Measurements from ENCODE around the gene KIF26A.

KIF26A gene

GRCh38 chr14:104101651-104102281 lies 36.6 kb upstream of the KIF26A start:
- no peak for DNase-seq (ENCODE audit: low spot score)

- no peak for DNase-seq (ENCODE audit: low spot score)
Measured at GRCh38 chr14:104102282-104102914, 36.0 kb upstream of the KIF26A start.

DNA sequence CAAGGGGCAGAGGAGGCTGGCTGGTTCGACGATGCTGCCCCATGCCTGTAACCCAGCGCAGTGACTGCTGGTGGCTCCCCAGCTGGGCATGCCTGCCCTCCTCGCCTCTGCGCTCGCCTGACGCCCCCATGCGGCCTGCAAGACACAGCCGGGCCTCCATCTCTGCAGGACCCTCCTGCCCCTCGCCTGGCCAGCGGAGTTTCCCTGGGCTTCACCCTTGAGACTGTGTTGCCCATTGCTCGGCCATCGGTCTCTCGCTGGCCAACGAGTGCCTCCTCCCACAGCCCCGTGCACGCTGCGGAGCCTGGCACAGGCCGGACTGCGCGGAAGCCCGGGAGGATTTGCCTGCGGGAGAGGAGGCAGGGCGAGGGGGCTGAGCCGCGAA lies 35.3 kb upstream of the KIF26A start:
- no peak for DNase-seq (ENCODE audit: low spot score)

GRCh38 chr14:104103446-104104075 lies 34.8 kb upstream of the KIF26A start:
- no peak for DNase-seq (ENCODE audit: low spot score)

DNA sequence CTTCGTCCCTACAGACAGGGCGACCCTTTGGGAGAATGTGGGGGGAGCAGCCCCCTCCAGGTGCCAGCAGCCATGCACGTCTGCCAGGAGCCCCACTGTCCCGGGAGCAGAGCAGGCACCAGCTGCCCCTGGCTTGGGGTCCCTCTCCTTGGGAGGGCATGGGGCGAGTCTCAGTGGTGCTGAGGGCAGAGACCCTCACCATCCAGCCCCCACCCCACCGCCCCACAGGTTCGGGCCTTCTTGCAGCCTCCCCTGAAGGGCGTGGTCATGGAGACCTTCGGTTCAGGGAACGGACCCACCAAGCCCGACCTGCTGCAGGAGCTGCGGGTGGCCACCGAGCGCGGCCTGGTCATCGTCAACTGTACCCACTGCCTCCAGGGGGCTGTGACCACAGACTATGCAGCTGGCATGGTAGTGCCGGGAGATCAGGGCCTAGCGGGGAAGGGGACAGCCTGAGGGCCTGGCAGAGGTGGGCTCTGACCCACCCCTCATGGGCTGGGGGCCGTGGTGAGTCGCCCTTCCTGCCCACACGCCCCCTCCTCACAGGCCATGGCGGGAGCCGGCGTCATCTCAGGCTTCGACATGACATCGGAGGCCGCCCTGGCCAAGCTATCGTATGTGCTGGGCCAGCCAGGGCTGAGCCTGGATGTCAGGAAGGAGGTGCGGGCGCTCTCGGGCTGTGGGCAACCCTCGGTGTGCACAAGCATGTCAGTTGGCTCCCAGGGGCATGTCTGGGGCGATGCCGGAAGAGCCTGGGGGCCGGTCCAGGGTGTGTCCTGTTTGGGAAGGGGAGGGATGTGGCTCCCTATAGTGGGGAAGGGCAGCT lies 34.1 kb upstream of the KIF26A start:
- DNase-seq (ENCODE audit: low spot score), result no peak

- DNase-seq (ENCODE audit: low spot score), result no peak
Measured at GRCh38 chr14:104105071-104105821, 33.1 kb upstream of the KIF26A start.

GRCh38 chr14:104105822-104106470 lies 32.4 kb upstream of the KIF26A start:
- DNase-seq (ENCODE audit: low spot score), result no peak

DNA sequence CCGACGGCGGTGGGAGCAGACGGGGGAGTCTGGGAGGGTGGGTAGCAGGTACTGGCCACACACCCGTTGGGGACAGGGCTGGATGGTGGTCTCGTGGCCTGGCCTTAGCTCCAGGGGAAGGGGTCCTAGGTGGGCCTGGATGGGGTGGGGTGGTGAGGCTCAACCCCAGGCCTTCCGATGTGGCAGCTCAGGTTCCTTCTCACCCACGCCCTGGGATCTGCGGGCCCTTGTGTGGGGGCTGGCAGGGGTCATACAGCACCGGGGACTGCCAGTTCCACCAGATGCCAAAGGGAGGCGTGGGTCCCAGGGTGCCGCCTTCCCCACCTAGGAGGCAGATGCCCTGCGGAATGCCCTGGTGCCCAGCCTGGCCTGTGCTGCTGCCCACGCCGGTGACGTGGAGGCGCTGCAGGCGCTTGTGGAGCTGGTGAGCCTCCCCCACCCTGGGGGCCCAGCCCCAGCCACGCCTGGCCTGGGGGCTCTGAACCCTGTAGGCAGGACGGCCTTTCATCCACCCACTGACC lies 31.9 kb upstream of the KIF26A start:
- no peak for DNase-seq (ENCODE audit: low spot score)

GRCh38 chr14:104107101-104107581 lies 31.2 kb upstream of the KIF26A start:
- no peak for DNase-seq (ENCODE audit: low spot score)

- DNase-seq (ENCODE audit: low spot score), result no peak
Measured at GRCh38 chr14:104107611-104108569, 30.5 kb upstream of the KIF26A start.

- no peak for DNase-seq (ENCODE audit: low spot score)
Measured at GRCh38 chr14:104108570-104109541, 29.5 kb upstream of the KIF26A start.

- no peak for DNase-seq (ENCODE audit: low spot score)
Measured at GRCh38 chr14:104109731-104110361, 28.5 kb upstream of the KIF26A start.

DNA sequence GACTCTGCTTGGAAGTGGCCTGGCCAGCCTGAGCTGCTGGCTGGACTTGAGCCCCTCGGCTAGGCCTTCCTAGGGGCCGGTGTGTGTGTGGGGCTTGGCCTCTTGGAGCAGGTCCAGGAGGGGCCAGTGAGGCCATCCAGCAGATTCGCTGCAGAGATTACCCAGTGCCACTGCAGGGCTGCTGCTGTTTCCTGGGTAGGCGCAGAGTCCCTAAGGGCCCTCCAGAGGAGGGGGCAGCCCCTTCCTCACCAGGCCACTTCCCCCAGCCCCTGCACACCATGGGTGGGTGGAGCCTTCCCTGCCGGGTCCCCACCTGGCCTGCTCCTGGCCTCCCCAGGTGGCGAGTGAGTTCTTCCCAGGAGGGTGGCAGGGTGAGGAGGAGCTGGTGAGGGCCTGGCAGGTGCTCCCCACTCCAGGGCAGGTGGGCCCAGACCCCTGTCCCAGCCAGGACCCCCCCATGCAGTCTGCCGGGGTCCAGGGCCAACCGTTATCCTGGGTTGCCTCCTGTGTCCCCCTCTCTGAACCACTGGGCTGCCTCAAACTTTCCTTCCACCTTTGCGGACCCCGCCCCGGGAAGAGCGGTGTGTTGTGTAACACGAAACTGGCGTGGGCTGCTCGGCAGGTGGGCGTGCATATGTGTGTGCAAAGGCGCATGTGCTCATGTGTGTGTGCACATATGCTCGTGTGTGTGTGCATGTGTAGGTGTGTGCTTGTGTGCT lies 27.7 kb upstream of the KIF26A start:
- DNase-seq (ENCODE audit: low spot score), result no peak

DNA sequence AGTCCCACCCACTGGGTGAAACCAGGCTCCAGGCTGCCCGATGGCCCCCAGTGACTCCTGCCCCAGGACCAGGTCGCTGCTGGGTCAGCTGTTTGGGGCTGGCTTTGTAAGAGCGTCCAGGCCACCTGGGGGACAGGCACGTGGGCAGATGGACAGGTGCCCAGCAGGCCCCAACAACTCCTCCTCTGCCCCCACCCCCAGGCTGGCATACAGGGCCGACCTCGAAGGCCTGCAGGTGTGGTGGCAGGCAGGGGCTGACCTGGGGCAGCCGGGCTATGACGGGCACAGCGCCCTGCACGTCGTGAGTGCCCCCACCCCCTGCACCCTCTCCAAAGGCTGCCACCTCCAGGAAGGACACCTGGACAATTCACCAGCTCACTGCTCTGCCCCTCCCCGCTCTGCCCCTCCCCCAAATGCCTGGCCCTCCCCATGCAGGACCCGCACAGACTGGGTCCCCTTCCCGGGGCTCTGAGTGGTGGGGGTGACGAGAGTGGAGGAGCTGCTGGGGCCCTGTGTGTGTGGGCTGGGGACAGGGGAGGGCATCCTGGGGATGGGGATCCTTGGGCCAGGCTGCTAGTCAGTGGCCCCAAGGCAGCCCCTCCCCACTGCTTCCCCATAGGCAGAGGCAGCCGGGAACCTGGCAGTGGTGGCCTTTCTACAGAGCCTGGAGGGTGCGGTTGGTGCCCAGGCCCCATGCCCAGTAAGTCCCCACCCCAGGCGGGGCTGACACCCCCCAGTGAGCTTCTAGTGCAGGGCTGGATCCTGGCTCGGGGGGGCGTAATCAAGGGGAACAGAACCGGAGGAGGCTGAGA lies 26.9 kb upstream of the KIF26A start:
- DNase-seq (ENCODE audit: low spot score), result no peak

DNA sequence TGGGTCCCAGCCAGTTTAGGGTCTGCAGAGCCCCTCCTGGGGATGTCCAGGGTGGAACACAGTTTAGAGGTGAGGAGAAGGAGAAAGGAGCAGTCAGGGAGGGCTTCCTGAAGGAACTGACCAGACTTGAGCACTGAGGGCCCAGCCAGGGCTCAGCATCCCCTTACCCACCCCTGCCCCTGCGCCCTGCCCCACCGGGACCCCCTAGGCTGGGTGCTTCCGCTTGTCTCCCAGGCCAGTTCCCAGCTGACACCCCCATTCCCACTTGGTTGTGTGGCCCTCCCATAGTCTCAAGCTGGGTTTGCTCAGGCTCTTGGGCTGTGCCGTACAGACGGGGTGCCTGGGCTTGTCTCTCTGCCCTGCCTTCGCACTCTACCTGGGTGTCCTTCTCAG lies 26.3 kb upstream of the KIF26A start:
- DNase-seq (ENCODE audit: low spot score), result no peak
